ENCODE results near the gene PCGF1. TPM values are rescaled to one million over a fixed set of nuclear protein-coding genes. Genes with fewer than 3 reads are reported as not detected.

The PCGF1 gene
- total RNA-seq, 2 experiments from 2014 or later = 9.9 to 15.9 TPM

GRCh38 chr2:74481431-74481830, 26.1 kb downstream of the PCGF1 start:
- Histone ChIP-seq H3K27ac (ENCODE audit: low read depth, low read length, poor library complexity, severe bottlenecking) (no peak overlapping the region), H3K4me3 (ENCODE audit: low read depth, low read length, poor library complexity, severe bottlenecking) (peak overlapping the region; percentile 78), H3K36me3 (ENCODE audit: insufficient read depth, low read length) (peaks cover 44% of the 10 kb centered on the region), H2AFZ (ENCODE audit: low read length) (no peak overlapping the region), H4K20me1 (ENCODE audit: insufficient read depth, low read length) (no peaks in the 10 kb centered on the region), H3K79me2 (ENCODE audit: insufficient read depth, low read depth, low read length) (peaks cover 28% of the 10 kb centered on the region), H3K4me2 (ENCODE audit: low read length) (peak overlapping the region; percentile 90), H3K9me3 (ENCODE audit: low read length) (no peaks in the 10 kb centered on the region), H3K9me2 (ENCODE audit: insufficient read depth, low read length) (no peaks in the 10 kb centered on the region), H3K4me1 (ENCODE audit: insufficient read depth, low read length, poor library complexity, severe bottlenecking) (peaks cover 18% of the 10 kb centered on the region)
- DNase-seq (ENCODE audit: low spot score) = no peak
- no peak for TF ChIP-seq EZH2phosphoT487 (IDR thresholded peaks at IDR 0.05; ENCODE audit: borderline replicate concordance, low read depth, low read length)
- TF ChIP-seq CTCF (conservative IDR thresholded peaks at IDR 0.05; ENCODE audit: low read length) = no peak
- intact Hi-C loops (cut with micrococcal nuclease; ENCODE audit: unreplicated experiment) = no loop called here
- ChIA-PET POLR2A (interaction anchor here (1.3 to 5.1 kb wide), 5 partner anchors 9 to 104 kb away, joined by 4 to 25 read pairs (median 9); partner anchors contain the start of genes AUP1, HTRA2, MRPL53 and WBP1), CTCF (ENCODE audit: unreplicated experiment) (interaction anchor here (4.1 kb wide), 1 partner anchor 49 kb away, joined by 18 read pairs; the partner anchor contains the start of genes AUP1 and HTRA2)
- BruUV-seq (replicated peaks) = no TSS peak

GRCh38 chr2:74474899-74475298, 32.6 kb downstream of the PCGF1 start:
- DNase-seq (ENCODE audit: low spot score) = no peak
- TF ChIP-seq EZH2phosphoT487 (IDR thresholded peaks at IDR 0.05; ENCODE audit: borderline replicate concordance, low read depth, low read length) = no peak
- TF ChIP-seq CTCF (conservative IDR thresholded peaks at IDR 0.05; ENCODE audit: low read length) = peak; percentile 54
- Histone ChIP-seq H4K20me1 (ENCODE audit: insufficient read depth, low read length) (no peaks in the 10 kb centered on the region), H3K27ac (ENCODE audit: low read depth, low read length, poor library complexity, severe bottlenecking) (no peak overlapping the region), H3K4me3 (ENCODE audit: low read depth, low read length, poor library complexity, severe bottlenecking) (no peak overlapping the region), H3K4me2 (ENCODE audit: low read length) (no peak overlapping the region), H3K36me3 (ENCODE audit: insufficient read depth, low read length) (peaks cover 38% of the 10 kb centered on the region), H3K4me1 (ENCODE audit: insufficient read depth, low read length, poor library complexity, severe bottlenecking) (peaks cover 16% of the 10 kb centered on the region), H2AFZ (ENCODE audit: low read length) (no peak overlapping the region), H3K9me2 (ENCODE audit: insufficient read depth, low read length) (no peaks in the 10 kb centered on the region), H3K79me2 (ENCODE audit: insufficient read depth, low read depth, low read length) (peaks cover 7% of the 10 kb centered on the region; the same call in 1 of the 2 replicates), H3K9me3 (ENCODE audit: low read length) (no peaks in the 10 kb centered on the region)
- intact Hi-C loops (cut with micrococcal nuclease; ENCODE audit: unreplicated experiment) = no loop called here
- POLR2A ChIA-PET = interaction anchor here (0.6 to 1.2 kb wide), 2 partner anchors 17 to 20 kb away, joined by 3 to 5 read pairs; partner anchors contain the start of genes INO80B and WBP1
- BruUV-seq (replicated peaks) = no TSS peak
- CTCF ChIA-PET (ENCODE audit: unreplicated experiment) = no interaction called here

DNA sequence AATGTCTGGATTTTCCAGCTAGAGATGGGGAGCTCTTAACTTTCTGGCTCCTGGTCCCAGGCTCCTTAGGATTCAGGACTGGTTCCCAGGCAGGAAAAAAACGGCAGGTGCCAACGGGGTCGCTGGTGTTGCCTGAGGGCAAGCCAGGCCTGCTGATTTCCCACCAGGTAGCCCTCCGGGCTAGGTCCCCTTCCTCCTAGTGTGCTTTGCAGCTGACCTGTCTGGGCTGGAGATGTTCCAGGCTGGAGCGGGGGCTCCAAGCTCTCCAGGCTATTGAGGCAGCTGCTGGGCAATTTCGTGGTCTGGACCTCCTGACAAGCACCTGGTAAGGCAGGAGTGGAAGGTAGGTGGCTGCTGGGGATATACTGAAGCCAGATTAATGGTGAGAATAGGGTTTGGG, 33.0 kb downstream of the PCGF1 start:
- Histone ChIP-seq H4K20me1 (ENCODE audit: insufficient read depth, low read length) (no peaks in the 10 kb centered on the region), H3K36me3 (ENCODE audit: insufficient read depth, low read length) (peaks cover 34% of the 10 kb centered on the region), H3K4me3 (ENCODE audit: low read depth, low read length, poor library complexity, severe bottlenecking) (no peak overlapping the region), H3K79me2 (ENCODE audit: insufficient read depth, low read depth, low read length) (peaks cover 7% of the 10 kb centered on the region; the same call in 1 of the 2 replicates), H2AFZ (ENCODE audit: low read length) (no peak overlapping the region), H3K27ac (ENCODE audit: low read depth, low read length, poor library complexity, severe bottlenecking) (no peak overlapping the region), H3K4me2 (ENCODE audit: low read length) (no peak overlapping the region), H3K9me2 (ENCODE audit: insufficient read depth, low read length) (no peaks in the 10 kb centered on the region), H3K9me3 (ENCODE audit: low read length) (no peaks in the 10 kb centered on the region), H3K4me1 (ENCODE audit: insufficient read depth, low read length, poor library complexity, severe bottlenecking) (peaks cover 16% of the 10 kb centered on the region)
- DNase-seq (ENCODE audit: low spot score) = no peak
- POLR2A ChIA-PET = interaction anchor here (0.6 to 1.2 kb wide), 5 partner anchors 17 to 327 kb away, joined by 3 to 5 read pairs (median 4); partner anchors contain the start of genes HTRA2, INO80B and WBP1
- intact Hi-C loops (cut with micrococcal nuclease; ENCODE audit: unreplicated experiment) = no loop called here
- TF ChIP-seq EZH2phosphoT487 (IDR thresholded peaks at IDR 0.05; ENCODE audit: borderline replicate concordance, low read depth, low read length) (no peak), CTCF (conservative IDR thresholded peaks at IDR 0.05; ENCODE audit: low read length) (no peak)
- no TSS peak for BruUV-seq (replicated peaks)
- CTCF ChIA-PET (ENCODE audit: unreplicated experiment) = interaction anchor here (0.6 kb wide), 2 partner anchors 22 to 77 kb away, joined by 5 read pairs; no protein-coding TSS in a partner anchor
